Endometrium (tissue), 2 donors: ENCODE results near the gene ERP44.
"Not testable (repeated sequence)": the region's sequence is repeated elsewhere in the genome, so short reads cannot be mapped to it uniquely, and the experiment has no call there.

Experiments used
- FAIRE-seq: peaks from 2 replicates; lab custom pipeline; 2012; peaks lifted over from hg19 to GRCh38; lab: Jason Lieb, UNC
- donor health status: control.
- donor health status: control.

ERP44 gene

DNA sequence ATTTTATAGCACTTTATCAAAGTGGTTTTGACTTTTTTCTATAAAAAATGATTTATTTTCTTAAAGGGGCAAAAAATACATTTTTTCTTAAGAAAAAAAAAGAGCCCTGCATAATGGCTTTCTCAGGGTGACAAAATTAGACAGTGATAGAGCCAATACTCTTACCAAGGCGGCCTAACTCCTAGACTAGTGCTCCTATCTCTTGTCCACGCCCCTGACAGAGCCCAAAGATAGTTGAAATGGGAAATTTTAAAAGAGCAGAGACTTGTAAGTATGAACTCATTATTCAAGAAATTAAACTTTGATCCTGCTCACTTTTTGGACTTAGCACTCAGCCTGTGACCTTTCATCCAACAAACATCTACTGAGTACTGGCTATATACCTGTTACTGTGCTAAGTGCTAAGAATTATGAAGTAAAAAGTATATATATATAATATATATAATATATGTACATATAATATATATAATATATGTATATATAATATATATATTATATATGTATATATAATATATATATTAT lies 1.4 kb upstream of the ERP44 start:
- FAIRE-seq = peak; percentile 97

DNA sequence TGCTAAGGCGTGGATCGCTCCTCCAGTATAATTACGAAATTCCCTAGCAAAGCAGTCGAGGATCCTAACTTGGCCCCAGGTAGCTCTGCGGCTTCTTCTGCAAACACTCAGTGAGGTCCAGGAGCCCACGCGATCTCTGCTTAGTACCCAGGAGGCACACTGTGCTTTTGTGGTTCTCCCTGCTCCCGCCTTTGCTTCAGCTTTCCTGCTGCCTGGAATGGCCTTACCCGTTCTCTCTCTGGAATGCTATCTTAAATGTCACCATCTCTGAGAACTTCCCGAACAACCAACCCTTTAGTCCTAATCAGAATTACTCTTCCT lies 882 bp upstream of the ERP44 start:
- FAIRE-seq = no peak

DNA sequence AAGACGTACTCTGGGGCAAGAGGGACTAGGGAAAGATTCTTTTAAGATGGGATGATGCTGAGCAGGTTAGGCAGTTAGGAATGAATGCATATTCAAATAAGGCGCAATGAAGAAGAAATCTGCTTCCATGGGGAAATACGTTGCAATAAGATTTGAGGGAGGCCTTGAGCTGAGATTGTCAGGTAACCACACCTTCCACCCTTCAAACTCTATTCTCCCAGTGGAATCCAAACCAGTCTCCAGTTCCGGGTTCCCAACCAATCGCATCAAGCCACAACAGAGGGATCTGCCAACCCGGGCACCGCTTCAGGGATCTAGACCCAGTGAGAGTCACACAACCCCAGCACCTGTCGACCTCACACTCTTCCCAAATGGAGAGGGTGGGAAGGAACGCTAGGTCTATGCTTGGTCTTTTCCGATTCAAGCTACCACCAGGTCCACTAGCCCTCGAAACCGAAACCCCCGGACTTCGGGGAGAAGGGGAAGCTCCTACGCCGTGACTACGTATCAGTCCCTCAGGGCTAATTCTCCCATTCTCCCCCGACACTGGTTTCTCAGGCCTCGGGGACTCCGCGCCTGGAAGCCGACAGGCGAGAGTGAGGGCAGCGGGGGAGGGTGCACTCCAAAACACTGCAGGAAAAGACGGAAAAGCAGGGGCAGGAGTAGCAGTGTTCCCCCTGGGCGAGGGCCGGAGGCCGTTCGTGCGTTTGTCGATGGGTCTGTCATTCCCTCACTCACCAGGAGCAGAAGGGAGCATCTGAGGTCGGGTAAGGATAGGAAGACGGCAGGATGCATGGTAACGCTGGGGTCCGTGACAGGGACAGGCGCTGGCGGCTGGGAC lies 534 bp downstream of the ERP44 start:
- no peak for FAIRE-seq

DNA sequence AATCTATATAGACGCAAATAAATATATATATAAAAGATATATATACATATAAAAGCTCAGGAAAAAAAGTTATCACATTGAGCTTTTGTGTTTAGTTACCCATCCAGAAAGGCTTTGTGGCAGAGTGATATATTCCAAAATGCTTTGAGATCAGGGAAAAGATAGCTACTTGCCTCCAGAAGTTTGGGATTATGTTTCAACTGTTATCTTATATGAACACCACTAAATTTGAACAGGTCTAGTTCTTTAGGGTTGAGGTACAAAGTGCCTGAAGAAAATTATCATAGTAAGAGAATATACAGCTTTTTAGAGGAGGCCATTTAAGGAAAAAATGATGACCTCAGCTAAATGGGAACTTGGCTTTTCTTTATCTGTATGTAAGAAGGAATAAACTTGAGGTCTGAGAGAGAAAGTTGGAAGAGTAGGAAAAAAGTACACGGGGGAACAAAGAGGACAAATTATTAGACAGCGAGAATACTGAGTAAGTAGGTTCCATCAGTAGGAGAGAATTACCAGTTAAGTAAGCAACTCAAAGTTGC lies 2.4 kb downstream of the ERP44 start:
- FAIRE-seq = no peak

DNA sequence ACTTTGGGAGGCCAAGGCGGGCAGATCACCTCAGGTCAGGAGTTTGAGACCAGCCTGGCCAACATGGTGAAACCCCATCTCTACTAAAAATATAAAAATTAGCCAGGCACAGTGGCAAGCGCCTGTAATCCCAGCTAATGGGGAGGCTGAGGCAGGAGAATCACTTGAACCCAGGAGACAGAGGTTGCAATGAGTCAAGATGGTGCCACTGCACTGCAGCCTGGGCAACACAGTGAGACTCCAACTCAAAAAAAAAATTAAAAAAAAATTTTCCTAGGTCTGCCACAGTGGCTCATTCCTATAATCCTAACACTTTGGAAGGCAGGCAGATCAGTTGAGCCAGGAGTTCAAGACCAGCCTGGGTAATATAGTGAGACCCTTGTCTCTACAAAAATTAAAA lies 4.4 kb downstream of the ERP44 start:
- not testable (repeated sequence) for FAIRE-seq

DNA sequence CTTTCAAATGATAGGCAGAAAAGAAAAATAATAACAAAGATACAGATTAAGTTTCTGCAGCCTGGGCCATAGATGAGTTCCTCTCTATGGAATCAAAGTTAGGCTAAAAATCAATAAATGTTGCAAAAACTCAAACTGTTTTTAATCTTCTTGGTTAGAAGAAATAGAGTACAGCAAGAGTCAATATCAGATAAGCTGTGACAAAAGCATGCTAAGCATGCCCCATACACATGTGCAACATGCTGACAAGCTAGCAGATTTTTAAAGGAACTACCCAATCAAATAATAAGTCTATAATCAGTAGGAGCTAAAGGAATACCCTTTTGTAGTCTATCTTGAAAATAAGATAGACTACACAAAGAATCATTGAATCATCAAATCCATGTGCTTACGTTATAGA lies 6.7 kb downstream of the ERP44 start:
- FAIRE-seq = no peak

DNA sequence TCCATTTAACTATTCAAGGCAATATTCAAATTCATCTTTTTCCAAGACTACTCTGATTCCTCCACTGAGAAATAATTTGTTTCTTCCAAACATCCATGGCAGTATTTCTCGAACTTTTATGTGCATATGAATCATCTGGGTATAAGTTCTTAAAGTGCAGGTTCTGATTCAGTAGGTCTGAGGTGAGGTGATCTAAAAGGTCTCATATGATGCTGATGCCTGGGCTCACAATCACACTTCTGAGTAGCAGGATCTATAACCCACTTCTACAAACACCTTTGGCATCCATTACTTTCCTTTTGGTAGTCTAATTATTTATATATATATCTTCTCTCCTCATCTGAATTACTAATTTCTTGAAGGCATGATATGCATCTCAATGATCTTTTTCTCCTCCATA lies 7.2 kb downstream of the ERP44 start:
- no peak for FAIRE-seq

DNA sequence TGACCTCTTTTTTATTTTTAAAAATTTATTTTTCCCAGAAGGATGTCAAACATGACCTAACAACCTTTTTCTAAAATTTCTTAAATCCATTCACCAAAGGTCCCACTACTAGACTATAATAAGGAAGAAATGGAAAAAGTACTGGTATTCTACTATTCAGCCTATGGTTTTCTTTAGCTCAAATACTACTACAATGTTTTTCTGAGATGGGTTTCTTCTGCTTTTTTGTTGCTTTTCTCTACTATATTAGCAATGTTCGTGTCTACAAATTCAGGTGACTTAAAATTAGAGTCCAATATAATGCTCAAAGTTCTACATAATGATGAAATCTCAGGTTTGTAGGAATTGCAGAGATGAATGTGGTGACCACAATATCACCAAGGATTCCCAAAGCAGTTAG lies 7.9 kb downstream of the ERP44 start:
- FAIRE-seq = no peak

DNA sequence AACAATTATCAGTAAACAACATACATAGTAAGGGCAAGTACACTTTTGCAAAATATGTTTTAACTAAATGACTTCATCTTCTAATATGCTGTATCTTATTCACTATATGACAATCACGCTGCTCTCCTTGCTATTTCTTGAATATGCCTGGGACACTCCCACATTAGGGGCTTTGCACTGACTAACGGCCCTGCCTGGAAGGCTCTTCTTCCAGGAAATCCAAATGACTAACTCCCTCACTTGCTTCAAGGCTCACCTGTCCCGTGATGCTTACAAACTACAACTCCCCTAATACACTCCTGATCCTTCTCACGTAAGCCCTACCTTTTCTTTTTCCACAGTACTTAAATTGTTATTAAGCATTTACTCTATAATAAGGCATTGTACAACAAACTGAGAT lies 10.6 kb downstream of the ERP44 start:
- FAIRE-seq = no peak

DNA sequence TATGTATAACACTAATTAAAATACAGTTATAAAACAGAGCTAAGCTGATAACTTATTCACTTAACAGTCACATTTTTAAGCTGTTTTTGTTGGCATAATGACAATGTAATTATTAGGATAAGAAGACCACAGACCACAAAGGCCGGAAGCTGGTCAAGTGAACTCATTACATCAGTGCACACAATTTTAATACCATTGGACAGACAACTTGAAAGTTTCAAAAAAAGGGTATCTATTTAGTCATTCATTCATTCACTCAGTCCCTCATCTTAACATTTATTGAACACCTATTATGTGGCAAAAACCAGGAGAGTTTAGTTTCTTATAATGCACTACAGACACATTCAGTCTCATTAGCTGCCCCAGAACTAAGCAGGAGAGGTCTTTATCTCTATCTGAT lies 11.6 kb downstream of the ERP44 start:
- FAIRE-seq = no peak

DNA sequence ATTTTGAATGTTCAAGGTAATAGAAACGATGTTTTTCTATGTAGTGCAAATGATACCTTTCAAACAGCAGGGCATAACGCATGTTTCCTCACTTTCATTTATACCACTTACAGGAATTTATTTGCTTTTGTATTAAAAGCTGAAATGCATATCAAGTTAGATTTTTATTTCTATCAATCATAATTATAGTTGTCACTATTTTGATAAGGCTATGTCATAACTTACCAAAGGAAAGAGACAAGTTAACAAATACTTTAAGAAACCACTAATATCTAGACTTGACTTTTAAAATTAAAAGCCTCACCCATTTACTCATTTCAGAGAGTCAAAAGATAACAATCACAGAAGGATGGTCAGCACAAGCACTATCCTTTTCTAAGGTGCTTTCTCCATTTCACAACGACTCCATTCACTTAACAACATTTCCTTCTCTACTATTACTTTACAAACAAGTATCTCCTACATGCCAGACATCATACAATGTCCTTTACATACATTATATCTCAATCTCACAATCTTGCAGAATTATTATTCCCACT lies 12.6 kb downstream of the ERP44 start:
- no peak for FAIRE-seq

DNA sequence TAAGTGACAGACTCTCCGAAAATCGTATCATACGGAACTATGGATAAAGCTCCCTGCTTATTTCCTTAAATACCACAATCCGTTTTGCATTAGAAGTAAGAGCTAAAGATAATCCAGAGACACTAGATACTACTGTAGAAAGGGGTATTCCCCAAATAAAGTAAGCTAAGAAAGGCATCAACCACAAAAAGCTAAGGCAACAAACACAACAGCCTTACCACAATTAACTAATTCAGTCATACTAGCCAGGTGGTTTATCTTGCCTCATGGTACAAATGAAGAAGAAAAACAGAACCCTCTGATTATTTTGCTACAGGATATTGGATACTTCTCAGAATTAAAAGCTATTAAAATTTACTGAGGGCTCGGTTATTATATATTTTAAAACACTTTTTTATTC lies 14.1 kb downstream of the ERP44 start:
- no peak for FAIRE-seq

DNA sequence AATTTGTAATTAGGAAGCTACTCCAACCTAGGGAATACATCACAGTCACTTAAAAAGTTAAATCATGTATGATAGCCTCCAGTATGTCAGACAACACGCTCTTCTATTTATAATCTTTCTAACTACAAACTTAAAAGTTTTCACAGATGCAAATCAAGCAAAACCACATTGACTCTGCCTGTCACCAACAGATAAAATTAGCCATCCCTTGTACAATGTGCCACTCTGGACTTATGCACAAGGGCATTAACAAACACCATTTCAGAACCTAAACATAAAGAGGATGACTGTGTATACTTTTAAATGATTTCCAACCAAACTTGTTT lies 14.7 kb downstream of the ERP44 start:
- FAIRE-seq = no peak

DNA sequence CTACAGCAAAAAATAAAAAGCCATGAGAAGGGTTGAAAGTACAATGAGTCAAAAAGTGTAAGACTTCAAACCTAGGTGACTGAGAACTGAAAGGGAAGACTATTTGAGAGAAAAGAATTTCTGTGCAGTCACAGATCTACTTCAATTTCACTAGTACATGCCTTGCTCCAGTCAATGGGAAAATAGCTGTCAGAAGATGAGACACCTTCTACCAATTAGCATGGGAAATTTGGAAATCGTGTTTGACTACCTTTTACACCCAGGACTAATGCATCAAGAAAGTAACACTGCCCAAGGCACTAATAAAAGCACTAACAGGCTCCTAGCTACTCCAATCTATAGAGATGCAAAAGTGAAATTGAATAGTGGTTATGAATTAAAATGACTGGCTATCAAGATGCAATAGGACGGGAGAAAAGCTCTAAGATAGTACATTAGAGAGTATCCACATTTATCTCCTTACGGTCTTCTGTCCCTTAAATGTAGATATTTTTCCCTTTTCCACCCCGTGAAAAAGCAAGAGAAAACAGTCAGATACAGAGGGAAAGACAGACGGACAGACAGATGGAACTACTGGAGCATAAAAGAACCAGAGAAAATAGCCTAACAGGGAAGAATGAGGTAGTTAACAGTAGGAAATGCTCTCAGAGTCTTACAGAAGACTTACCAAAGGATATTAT lies 15.2 kb downstream of the ERP44 start:
- FAIRE-seq = no peak

DNA sequence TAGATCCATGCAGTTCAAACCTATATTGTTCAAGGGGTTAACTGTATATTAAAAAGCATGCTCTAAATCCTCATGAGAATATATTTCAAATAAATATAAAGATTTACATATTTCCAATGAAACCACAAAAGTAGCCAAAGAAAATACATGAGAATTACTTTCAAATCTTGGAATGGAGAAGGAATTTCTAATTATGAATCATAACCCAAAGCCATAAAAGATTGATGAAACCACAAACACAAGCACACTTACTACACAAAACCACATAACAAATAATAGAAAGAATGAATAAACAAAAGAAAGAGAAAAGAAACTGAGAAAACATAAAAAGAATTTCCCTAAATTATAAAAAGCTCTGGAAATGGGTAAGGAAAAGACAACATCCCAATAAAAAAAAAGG lies 16.0 kb downstream of the ERP44 start:
- FAIRE-seq = no peak

DNA sequence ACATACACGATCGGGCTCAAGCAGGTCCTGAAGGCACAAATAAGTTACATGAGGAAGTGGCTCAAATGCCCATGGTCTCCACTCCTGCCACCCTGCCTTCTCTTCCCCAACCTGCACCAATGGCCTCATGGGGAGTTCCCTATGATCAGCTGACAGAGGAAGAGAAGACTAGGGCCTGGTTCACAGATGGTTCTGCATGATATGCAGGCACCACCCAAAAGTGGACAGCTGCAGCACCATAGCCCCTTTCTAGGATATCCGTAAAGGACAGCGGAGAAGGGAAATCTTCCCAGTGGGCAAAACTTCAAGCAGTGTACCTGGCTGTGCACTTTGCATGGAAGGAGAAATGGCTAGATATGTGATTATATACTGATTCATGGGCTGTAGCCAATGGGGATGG lies 22.5 kb downstream of the ERP44 start:
- FAIRE-seq = not testable (repeated sequence)

DNA sequence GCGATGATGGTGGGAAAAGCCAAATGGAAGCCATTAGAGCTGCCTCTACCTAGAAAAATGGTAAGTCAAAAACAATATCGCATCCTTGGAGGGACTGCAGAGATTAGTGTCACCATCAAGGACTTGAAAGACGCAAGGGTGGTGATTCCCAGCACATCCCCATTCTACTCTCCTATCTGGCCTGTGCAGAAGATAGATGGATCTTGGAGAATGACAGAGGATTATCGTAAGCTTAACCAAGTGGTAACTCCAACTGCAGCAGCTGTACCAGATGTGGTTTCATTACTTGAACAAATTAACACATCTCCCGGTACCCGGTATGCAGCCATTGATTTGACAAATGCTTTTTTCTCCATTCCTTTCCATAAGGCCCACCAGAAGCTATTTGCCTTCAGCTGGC lies 23.8 kb downstream of the ERP44 start:
- FAIRE-seq = no peak

DNA sequence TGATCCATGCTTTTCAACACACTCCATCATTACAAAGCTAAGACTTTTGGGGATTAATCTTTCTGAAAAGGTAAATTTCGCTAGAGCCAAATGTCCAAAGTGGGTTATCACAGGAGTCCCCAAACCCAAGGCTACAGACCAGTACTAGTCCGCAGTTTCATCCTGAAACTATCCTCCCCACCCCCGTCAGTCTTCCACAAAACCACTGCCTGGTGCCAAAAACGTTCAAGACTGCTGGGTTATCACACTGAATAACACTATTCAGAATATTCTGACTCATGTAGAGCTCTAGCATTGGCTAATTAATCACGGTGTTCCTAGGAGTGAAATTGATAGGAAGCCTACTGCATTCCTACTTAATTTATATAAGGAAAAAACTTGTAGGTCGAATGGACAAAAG lies 24.7 kb downstream of the ERP44 start:
- no peak for FAIRE-seq

DNA sequence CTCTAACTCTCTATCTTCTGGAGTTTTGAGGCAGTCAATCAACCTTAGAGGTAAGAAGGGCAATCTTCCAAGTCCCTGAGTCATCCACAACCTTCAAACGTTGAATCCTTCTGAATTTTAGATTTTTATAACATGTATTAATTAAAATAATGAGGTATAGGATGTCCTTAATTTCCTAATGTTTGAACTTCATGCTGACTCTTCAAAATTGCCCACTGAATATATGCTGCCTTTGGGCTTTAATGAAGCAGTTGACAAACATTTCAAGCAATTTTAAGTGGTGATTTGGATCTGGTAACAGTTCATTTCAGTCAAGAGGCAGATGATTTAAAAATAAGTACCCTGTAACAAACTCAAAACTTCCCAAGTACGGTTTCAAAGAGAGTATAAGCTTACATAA lies 26.0 kb downstream of the ERP44 start:
- FAIRE-seq = no peak

DNA sequence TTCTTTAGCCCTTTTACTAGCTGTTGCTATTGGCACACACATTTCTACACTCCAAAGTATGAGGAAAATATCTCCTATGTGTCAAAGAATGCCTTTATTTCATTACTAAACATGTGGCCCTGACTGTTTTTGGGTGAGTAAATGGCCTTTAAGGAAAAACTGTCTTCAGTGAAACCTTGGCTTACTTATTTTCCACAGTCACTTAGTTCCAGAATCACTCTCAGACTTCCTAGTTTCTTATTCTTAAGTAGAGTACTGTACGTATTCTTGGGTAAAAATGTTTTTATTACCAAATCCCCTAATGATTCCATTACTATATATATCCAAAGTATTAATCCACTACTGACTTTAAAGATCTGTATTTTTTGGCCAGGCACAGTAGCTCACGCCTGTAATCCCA lies 27.5 kb downstream of the ERP44 start:
- FAIRE-seq = no peak

DNA sequence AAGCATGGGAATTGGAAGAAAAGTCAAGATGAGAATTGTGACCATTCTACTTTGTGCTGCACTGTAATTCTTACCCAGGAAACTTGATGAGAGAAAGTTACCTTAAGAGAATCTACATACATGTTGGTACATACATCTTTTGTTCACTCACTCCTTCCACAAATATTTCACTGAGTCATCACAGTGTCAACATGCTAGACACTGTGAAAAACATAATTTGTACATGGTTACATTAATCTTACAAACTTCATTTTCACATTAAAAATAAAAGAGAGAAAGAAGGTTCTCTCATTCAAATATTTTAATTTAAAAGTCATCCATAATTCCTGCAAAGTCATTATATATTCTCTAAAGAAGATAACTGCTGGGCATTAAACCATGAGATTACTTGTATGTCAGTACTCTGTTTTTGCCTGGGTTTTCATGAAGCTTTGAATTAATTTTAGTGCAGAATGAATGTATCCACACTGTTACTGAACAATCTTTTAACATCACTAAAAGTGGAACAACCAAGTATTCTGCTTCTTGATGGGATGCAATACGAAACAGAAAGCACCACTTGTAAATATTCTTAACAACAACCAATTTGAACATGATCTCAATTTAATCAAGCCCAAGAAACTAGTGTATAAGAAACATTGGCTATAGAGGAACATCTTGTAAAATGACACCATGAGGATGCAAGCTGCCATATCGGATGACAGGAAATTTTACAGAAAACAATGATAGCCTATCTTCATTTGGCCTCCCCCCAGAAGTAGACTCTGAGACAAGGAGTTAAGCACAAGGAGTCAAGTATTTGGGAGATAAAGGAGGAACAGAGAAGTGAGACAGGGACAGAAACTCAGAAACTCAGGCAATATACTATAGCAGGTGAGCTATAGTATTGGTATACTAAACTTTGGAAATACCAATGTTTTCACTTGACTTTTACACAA lies 28.4 kb downstream of the ERP44 start:
- FAIRE-seq = no peak

DNA sequence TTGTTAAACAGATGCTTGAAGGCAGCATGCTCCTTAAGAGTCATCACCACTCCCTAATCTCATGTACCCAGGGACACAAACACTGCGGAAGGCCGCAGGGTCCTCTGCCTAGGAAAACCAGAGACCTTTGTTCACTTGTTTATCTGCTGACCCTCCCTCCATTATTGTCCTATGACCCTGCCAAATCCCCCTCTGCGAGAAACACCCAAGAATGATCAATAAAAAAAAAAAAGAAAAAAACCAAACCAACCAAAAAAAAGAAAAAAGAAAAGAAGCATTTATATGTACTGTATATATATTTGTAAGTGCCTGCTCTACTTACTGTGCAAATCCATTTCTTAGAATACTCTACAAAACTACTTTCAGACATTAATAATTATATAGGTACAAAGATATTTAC lies 29.7 kb downstream of the ERP44 start:
- FAIRE-seq = not testable (repeated sequence)
